MM.1S (cell line): ENCODE measurements around the gene KCNAB3.

Source experiments
- DNase-seq: peaks from one replicate; pipeline ENCODE4 v3.0.0-alpha.2; 2015
- H2AFZ ChIP-seq: fragments of 300-600 bp; sonication (generic); 2 replicates; pipeline ENCODE4 v1.6.0; 2016; ENCODE audit warnings: antibody characterized with exemption, low read length
- H3F3A ChIP-seq: fragments of 300-600 bp; sonication (generic); 2 replicates; pipeline ENCODE4 v1.6.1; 2016; ENCODE audit warnings: mild to moderate bottlenecking, antibody characterized with exemption, low read length, moderate library complexity, mixed read lengths; ENCODE audit not compliant: insufficient read depth
- H3K27ac ChIP-seq: fragments of 300-600 bp; sonication (generic); 2 replicates; pipeline ENCODE4 v1.5.1; 2016; ENCODE audit warnings: mild to moderate bottlenecking, low read length
- H3K27me3 ChIP-seq: fragments of 300-600 bp; sonication (generic); replicated peaks from 2 replicates; pipeline ENCODE4 v1.6.0; 2016; ENCODE audit warnings: low read length; ENCODE audit not compliant: insufficient read depth
- H3K36me3 ChIP-seq: fragments of 300-600 bp; sonication (generic); replicated peaks from 2 replicates; pipeline ENCODE4 v1.6.1; 2016; ENCODE audit warnings: mild to moderate bottlenecking, low read length, mixed read lengths; ENCODE audit not compliant: insufficient read depth
- H3K4me1 ChIP-seq: fragments of 300-600 bp; sonication (generic); 2 replicates; pipeline ENCODE4 v1.6.1; 2016; ENCODE audit warnings: low read length, mixed read lengths
- H3K4me2 ChIP-seq: fragments of 300-600 bp; sonication (generic); 2 replicates; pipeline ENCODE4 v1.6.0; 2016; ENCODE audit warnings: low read depth, low read length
- H3K4me3 ChIP-seq: fragments of 300-600 bp; sonication (generic); 2 replicates; pipeline ENCODE4 v1.5.1; 2016; ENCODE audit warnings: low read length, mixed read lengths
- H3K79me2 ChIP-seq: fragments of 300-600 bp; sonication (generic); 2 replicates; pipeline ENCODE4 v1.6.1; 2016; ENCODE audit warnings: mixed run types, low read length, mixed read lengths
- H3K9ac ChIP-seq: fragments of 300-600 bp; sonication (generic); 2 replicates; pipeline ENCODE4 v1.6.1; 2016; ENCODE audit warnings: low read length, mixed read lengths
- H3K9me2 ChIP-seq: fragments of 300-600 bp; sonication (generic); replicated peaks from 2 replicates; pipeline ENCODE4 v1.6.1; 2016; ENCODE audit warnings: mild to moderate bottlenecking, low read length, mixed read lengths; ENCODE audit not compliant: insufficient read depth
- H3K9me3 ChIP-seq: fragments of 300-600 bp; sonication (generic); replicated peaks from 2 replicates; pipeline ENCODE4 v1.6.1; 2016; ENCODE audit warnings: mild to moderate bottlenecking, low read length, mixed read lengths; ENCODE audit not compliant: insufficient read depth
- H4K20me1 ChIP-seq: fragments of 300-600 bp; sonication (generic); 2 replicates; pipeline ENCODE4 v1.6.1; 2016; ENCODE audit warnings: mild to moderate bottlenecking, low read length, moderate library complexity, mixed read lengths; ENCODE audit not compliant: insufficient read depth
- EZH2 ChIP-seq: fragments of 300-600 bp; sonication (generic); optimal IDR thresholded peaks from 2 replicates; pipeline ENCODE3; 2017; ENCODE audit warnings: low read depth, mild to moderate bottlenecking, antibody characterized with exemption, low read length, mixed read lengths
- EZH2phosphoT487 ChIP-seq: fragments of 300-600 bp; sonication (generic); IDR thresholded peaks from 2 replicates; pipeline ENCODE4 v1.6.1; 2018; ENCODE audit warnings: antibody characterized with exemption, low read length
- TF ChIP-seq, protein P1 (sequence below): fragments of 300-600 bp; sonication (generic); IDR thresholded peaks from 2 replicates; pipeline ENCODE4 v1.5.1; 2016; ENCODE audit warnings: antibody characterized with exemption, low read length, mixed read lengths

The KCNAB3 gene

DNA sequence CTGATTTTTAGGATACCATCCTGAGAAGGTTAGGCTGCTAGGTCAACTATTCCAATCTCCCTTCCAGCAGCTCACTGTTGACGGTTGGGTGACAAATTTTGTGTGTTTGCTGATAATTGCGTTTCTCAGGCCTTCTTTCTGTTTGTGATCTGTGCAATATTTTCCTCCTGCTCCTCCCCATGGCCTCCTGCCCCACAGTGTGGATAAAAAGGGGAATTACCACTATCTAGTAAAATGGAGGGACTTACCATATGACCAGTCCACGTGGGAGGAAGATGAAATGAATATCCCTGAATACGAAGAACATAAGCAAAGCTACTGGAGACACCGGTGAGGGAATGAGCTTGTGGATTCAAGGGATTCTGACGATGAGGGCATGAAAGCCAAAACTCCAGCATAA is 31.9 kb downstream of the KCNAB3 start:
- Histone ChIP-seq H3K27me3 (peaks cover 27% of the 10 kb centered on the region), H3K4me2 (no peak overlapping the region), H3K27ac (no peak overlapping the region), H3K9ac (no peak overlapping the region), H2AFZ (no peak overlapping the region), H3K79me2 (no peaks in the 10 kb centered on the region), H3K4me3 (no peak overlapping the region), H3F3A (no peaks in the 10 kb centered on the region), H3K9me2 (no peaks in the 10 kb centered on the region), H3K36me3 (no peaks in the 10 kb centered on the region), H3K9me3 (no peaks in the 10 kb centered on the region), H3K4me1 (no peaks in the 10 kb centered on the region), H4K20me1 (no peaks in the 10 kb centered on the region)
- TF ChIP-seq, protein P1, sequence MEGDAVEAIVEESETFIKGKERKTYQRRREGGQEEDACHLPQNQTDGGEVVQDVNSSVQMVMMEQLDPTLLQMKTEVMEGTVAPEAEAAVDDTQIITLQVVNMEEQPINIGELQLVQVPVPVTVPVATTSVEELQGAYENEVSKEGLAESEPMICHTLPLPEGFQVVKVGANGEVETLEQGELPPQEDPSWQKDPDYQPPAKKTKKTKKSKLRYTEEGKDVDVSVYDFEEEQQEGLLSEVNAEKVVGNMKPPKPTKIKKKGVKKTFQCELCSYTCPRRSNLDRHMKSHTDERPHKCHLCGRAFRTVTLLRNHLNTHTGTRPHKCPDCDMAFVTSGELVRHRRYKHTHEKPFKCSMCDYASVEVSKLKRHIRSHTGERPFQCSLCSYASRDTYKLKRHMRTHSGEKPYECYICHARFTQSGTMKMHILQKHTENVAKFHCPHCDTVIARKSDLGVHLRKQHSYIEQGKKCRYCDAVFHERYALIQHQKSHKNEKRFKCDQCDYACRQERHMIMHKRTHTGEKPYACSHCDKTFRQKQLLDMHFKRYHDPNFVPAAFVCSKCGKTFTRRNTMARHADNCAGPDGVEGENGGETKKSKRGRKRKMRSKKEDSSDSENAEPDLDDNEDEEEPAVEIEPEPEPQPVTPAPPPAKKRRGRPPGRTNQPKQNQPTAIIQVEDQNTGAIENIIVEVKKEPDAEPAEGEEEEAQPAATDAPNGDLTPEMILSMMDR: peak; percentile 25
- TF ChIP-seq EZH2phosphoT487: no peak
- no peak for TF ChIP-seq EZH2
- no peak for DNase-seq

DNA sequence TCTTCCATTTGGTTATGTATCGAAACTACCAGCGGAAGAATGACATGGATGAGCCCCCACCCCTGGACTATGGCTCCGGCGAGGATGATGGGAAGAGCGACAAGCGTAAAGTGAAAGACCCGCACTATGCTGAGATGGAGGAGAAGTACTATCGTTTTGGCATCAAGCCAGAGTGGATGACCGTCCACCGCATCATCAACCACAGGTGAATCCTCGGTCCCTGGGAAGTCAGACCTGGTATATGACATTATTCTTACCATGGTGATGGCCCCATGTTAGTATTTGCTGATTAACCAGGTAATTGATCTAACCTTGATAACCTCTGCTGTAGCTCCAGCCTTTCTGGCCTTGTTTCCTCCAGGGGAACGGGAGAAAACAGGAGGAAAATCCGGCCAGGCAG is 32.6 kb downstream of the KCNAB3 start:
- H3K9me2 ChIP-seq: no peaks in the 10 kb centered on the region
- H4K20me1 ChIP-seq: no peaks in the 10 kb centered on the region
- no peaks in the 10 kb centered on the region for H3K9me3 ChIP-seq
- no peak overlapping the region for H3K27ac ChIP-seq
- H3K4me2 ChIP-seq: no peak overlapping the region
- no peak overlapping the region for H2AFZ ChIP-seq
- no peaks in the 10 kb centered on the region for H3K79me2 ChIP-seq
- peaks cover 26% of the 10 kb centered on the region for H3K27me3 ChIP-seq
- no peak overlapping the region for H3K9ac ChIP-seq
- no peaks in the 10 kb centered on the region for H3F3A ChIP-seq
- no peaks in the 10 kb centered on the region for H3K36me3 ChIP-seq
- DNase-seq: no peak
- H3K4me3 ChIP-seq: no peak overlapping the region
- H3K4me1 ChIP-seq: no peaks in the 10 kb centered on the region
- no peak for TF ChIP-seq EZH2
- no peak for TF ChIP-seq EZH2phosphoT487
- TF ChIP-seq, protein P1: no peak

DNA sequence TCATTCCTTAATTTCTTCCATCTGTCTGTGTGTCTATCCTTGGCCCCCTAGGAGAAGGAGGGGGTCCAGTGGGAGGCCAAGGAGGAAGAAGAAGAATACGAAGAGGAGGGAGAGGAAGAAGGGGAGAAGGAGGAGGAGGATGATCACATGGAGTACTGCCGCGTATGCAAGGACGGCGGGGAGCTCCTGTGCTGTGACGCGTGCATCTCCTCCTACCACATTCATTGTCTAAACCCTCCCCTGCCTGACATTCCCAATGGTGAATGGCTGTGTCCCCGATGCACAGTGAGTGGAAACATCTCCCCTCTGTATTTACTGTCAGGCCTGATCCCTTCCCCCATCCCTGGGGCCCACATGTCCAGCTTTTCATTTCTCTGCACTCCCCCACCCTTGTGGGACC is 34.8 kb downstream of the KCNAB3 start:
- Histone ChIP-seq H3K9ac (no peak overlapping the region), H3K79me2 (no peaks in the 10 kb centered on the region), H3K4me1 (no peaks in the 10 kb centered on the region), H3K9me3 (no peaks in the 10 kb centered on the region), H2AFZ (no peak overlapping the region), H3K27ac (no peak overlapping the region), H3F3A (no peaks in the 10 kb centered on the region), H3K4me2 (no peak overlapping the region), H3K9me2 (no peaks in the 10 kb centered on the region), H3K36me3 (no peaks in the 10 kb centered on the region), H3K27me3 (peaks cover 35% of the 10 kb centered on the region), H3K4me3 (no peak overlapping the region), H4K20me1 (no peaks in the 10 kb centered on the region)
- no peak for DNase-seq
- TF ChIP-seq EZH2 (no peak), EZH2phosphoT487 (no peak)
- TF ChIP-seq, protein P1: no peak
